Upper lobe of left lung (tissue), 6 donors: ENCODE data around the gene CTLA4. TPM values are rescaled to one million over a fixed set of nuclear protein-coding genes. Genes with fewer than 3 reads are reported as not detected.

ENCODE experiments used
- ATAC-seq, 2 donors: fragments of 200-7000 bp; cut with Tn5 transposase; one replicate each; pipeline ENCODE4 v1.9.1; 2022; ENCODE audit warnings: mild to moderate bottlenecking in 2 of 2, moderate library complexity in 2 of 2; ENCODE audit not compliant: low FRiP score in 2 of 2
- DNase-seq, 2 donors: peaks; one replicate each; pipeline ENCODE4 v3.0.0-alpha.2; 2019 to 2020
- H3K27ac ChIP-seq, 4 donors: fragments of 200-600 bp; sonication (generic); one replicate each; pipeline ENCODE4 v1.5.1; 2016 to 2019
- H3K27me3 ChIP-seq, 4 donors: fragments of 200-600 bp; sonication (generic); one replicate each; pipeline ENCODE4 v1.5.1; 2017 to 2019
- H3K36me3 ChIP-seq, 4 donors: fragments of 200-600 bp; sonication (generic); one replicate each; pipeline ENCODE4 v1.5.1; 2016 to 2019
- H3K4me1 ChIP-seq, 4 donors: fragments of 200-600 bp; sonication (generic); one replicate each; pipeline ENCODE4 v1.5.1; 2018 to 2019
- H3K4me3 ChIP-seq, 4 donors: fragments of 200-600 bp; sonication (generic); one replicate each; pipeline ENCODE4 v1.5.1; 2017 to 2019; ENCODE audit warnings: mild to moderate bottlenecking in 2 of 4, moderate library complexity in 1 of 4
- H3K9me3 ChIP-seq, 4 donors: fragments of 200-600 bp; sonication (generic); one replicate each; pipeline ENCODE4 v1.5.1; 2018 to 2019
- EP300 ChIP-seq, 4 donors: sonication (generic); formaldehyde crosslinking; IDR thresholded peaks; one replicate each; pipeline ENCODE4 v1.5.1; 2017; ENCODE audit warnings: antibody characterized with exemption in 4 of 4, control low read depth in 2 of 4
- POLR2A ChIP-seq, 4 donors: fragments of 450-650 bp; IDR thresholded peaks; one replicate each; pipeline ENCODE4 v1.5.1; 2016 to 2017; ENCODE audit warnings: antibody characterized with exemption in 4 of 4, mild to moderate bottlenecking in 2 of 4
- POLR2AphosphoS5 ChIP-seq, 2 donors: sonication (generic); formaldehyde crosslinking; IDR thresholded peaks; one replicate each; pipeline ENCODE4 v1.5.1; 2017; ENCODE audit warnings: antibody characterized with exemption in 2 of 2
- WGBS, 2 donors: methylation state at CpG; one replicate each; pipeline ENCODE4 v1.1.5; 2017 to 2018; 5-methylcytosine and 5-hydroxymethylcytosine counted together
- total RNA-seq, 6 donors: library from RNA; depleted of rRNA in 4 of 6; stranded (reverse); fragments of >200 nt in 4 of 6; gene quantifications; one replicate each; pipeline versions ENCODE4 v1.1.0 to v1.2.1, GENCODE V29; 2016 to 2021
- TF ChIP-seq, protein P1 (sequence below), 6 experiments: fragments of 450-650 bp in 4 of 6; fragments of 200-600 bp in 2 of 6; sonication (generic) in 2 of 6; IDR thresholded peaks; one replicate each; pipeline ENCODE4 v1.5.1; 2016 to 2019; ENCODE audit warnings: antibody characterized with exemption in 6 of 6
- donor health status: DM: no; HTN: no; CAD: no; lungs with moderate emphysema.
- donor health status: DM: no; HTN: yes; CAD: no; lungs with severe emphysema.

Gene CTLA4
- total RNA-seq, 6 donors from 2014 or later: 0.33 to 3.1 (median 1.1) TPM

DNA sequence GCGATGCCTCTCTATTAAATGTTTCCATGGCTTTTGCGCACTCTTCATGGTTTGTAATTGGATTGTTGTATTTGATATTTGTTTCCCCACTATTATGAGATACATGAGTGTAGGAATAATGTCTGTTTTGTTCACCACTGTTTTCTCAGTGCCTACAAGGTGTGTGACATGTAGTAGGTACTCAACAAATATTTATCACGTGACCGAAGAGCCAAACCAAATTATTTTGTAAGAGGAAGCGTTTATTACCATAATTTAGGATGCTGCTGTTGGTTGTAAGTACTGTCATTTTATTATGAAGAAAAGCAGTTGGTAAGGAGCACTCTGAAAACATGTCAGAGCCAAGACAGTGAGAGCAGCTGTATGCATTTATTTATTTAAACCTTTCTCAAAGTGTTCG, 32.2 kb upstream of the CTLA4 start:
- Histone ChIP-seq H3K27me3 (no peaks in the 10 kb centered on the region), H3K4me1 (no peaks in the 10 kb centered on the region), H3K36me3 (no peaks in the 10 kb centered on the region), H3K4me3 (no peak overlapping the region), H3K9me3 (no peaks in the 10 kb centered on the region), H3K27ac (no peak overlapping the region)
- ATAC-seq (no peak), DNase-seq (no peak)
- no peak for TF ChIP-seq POLR2AphosphoS5 (IDR thresholded peaks at IDR 0.05)
- 93 to 99% methylated on average over 6 of the region's 6 CpGs for WGBS, 2 donors

- H3K27ac ChIP-seq: no peak overlapping the region
- TF ChIP-seq POLR2A (IDR thresholded peaks at IDR 0.05) (no peak), POLR2AphosphoS5 (IDR thresholded peaks at IDR 0.05) (no peak), EP300 (IDR thresholded peaks at IDR 0.05) (no peak)
- TF ChIP-seq, protein P1, sequence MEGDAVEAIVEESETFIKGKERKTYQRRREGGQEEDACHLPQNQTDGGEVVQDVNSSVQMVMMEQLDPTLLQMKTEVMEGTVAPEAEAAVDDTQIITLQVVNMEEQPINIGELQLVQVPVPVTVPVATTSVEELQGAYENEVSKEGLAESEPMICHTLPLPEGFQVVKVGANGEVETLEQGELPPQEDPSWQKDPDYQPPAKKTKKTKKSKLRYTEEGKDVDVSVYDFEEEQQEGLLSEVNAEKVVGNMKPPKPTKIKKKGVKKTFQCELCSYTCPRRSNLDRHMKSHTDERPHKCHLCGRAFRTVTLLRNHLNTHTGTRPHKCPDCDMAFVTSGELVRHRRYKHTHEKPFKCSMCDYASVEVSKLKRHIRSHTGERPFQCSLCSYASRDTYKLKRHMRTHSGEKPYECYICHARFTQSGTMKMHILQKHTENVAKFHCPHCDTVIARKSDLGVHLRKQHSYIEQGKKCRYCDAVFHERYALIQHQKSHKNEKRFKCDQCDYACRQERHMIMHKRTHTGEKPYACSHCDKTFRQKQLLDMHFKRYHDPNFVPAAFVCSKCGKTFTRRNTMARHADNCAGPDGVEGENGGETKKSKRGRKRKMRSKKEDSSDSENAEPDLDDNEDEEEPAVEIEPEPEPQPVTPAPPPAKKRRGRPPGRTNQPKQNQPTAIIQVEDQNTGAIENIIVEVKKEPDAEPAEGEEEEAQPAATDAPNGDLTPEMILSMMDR (IDR thresholded peaks at IDR 0.05): no peak
- no peak for DNase-seq
- H3K36me3 ChIP-seq: no peaks in the 10 kb centered on the region
- H3K9me3 ChIP-seq: no peaks in the 10 kb centered on the region
- 84 to 91% methylated on average over 19 of the region's 19 CpGs for WGBS, 2 donors
- H3K27me3 ChIP-seq: no peaks in the 10 kb centered on the region
- no peak for ATAC-seq
- no peak overlapping the region for H3K4me3 ChIP-seq
- H3K4me1 ChIP-seq: no peaks in the 10 kb centered on the region
Measured at GRCh38 chr2:203835892-203836800, 31.4 kb upstream of the CTLA4 start.

- no peaks in the 10 kb centered on the region for H3K9me3 ChIP-seq
- DNase-seq: no peak
- no peaks in the 10 kb centered on the region for H3K27me3 ChIP-seq
- H3K27ac ChIP-seq: no peak overlapping the region
- H3K4me1 ChIP-seq: no peaks in the 10 kb centered on the region
- TF ChIP-seq, protein P1 (IDR thresholded peaks at IDR 0.05): no peak
- no peak for TF ChIP-seq POLR2A (IDR thresholded peaks at IDR 0.05)
- TF ChIP-seq POLR2AphosphoS5 (IDR thresholded peaks at IDR 0.05): no peak
- TF ChIP-seq EP300 (IDR thresholded peaks at IDR 0.05): no peak
- 89 to 90% methylated on average over 5 of the region's 5 CpGs for WGBS, 2 donors
- ATAC-seq: no peak
- no peaks in the 10 kb centered on the region for H3K36me3 ChIP-seq
- no peak overlapping the region for H3K4me3 ChIP-seq
Measured at GRCh38 chr2:203840655-203841205, 26.8 kb upstream of the CTLA4 start.

DNA sequence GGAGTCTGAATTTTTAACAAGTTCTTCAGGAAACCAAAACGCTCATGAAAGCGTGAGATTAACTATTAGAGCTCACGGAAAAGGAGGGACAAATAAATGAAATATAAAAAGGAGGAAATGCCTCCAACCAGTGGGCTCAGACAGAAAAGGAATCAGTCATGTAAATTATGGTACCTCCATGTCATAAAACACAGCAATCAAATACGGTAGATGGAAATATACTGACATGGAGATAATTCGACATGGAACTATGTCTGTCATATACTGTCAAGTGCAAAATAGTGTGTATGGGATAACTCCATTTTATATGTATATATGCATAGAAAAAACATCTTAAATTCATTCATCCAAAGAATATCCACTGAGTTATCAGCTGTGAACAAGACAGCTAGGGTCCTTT, 25.9 kb upstream of the CTLA4 start:
- TF ChIP-seq, protein P1 (IDR thresholded peaks at IDR 0.05): no peak
- no peak for TF ChIP-seq EP300 (IDR thresholded peaks at IDR 0.05)
- TF ChIP-seq POLR2A (IDR thresholded peaks at IDR 0.05): no peak
- no peak for TF ChIP-seq POLR2AphosphoS5 (IDR thresholded peaks at IDR 0.05)
- no peak for DNase-seq
- Histone ChIP-seq H3K4me1 (no peaks in the 10 kb centered on the region), H3K36me3 (no peaks in the 10 kb centered on the region), H3K27me3 (no peaks in the 10 kb centered on the region), H3K4me3 (no peak overlapping the region), H3K9me3 (no peaks in the 10 kb centered on the region), H3K27ac (no peak overlapping the region)
- WGBS, 2 donors: 90 to 92% methylated on average over 5 of the region's 5 CpGs
- no peak for ATAC-seq

- ATAC-seq (no peak), DNase-seq (no peak)
- Histone ChIP-seq H3K36me3 (no peaks in the 10 kb centered on the region), H3K27me3 (no peaks in the 10 kb centered on the region), H3K9me3 (no peaks in the 10 kb centered on the region), H3K27ac (no peak overlapping the region), H3K4me3 (no peak overlapping the region), H3K4me1 (no peaks in the 10 kb centered on the region)
- WGBS, 2 donors: 75 to 78% methylated on average over 5 of the region's 5 CpGs
- TF ChIP-seq EP300 (IDR thresholded peaks at IDR 0.05) (no peak), POLR2A (IDR thresholded peaks at IDR 0.05) (no peak), POLR2AphosphoS5 (IDR thresholded peaks at IDR 0.05) (no peak)
- TF ChIP-seq, protein P1 (IDR thresholded peaks at IDR 0.05): no peak
Measured at GRCh38 chr2:203842373-203842772, 25.2 kb upstream of the CTLA4 start.
